ES-I3 (cell line): Measurements from ENCODE around the gene ABCA5.
A peak's percentile ranks its signal among the peaks of the same experiment; 100 is the strongest.

Source experiments
- H3K36me3 ChIP-seq: 2 replicates; pipeline ENCODE4 v1.6.1; 2013; ENCODE audit warnings: mild to moderate bottlenecking, low read length, control low read depth, moderate library complexity; ENCODE audit not compliant: insufficient read depth
- H3K4me1 ChIP-seq: 2 replicates; pipeline ENCODE4 v1.6.1; 2013; ENCODE audit warnings: mild to moderate bottlenecking, control low read depth, low read length; ENCODE audit not compliant: insufficient read depth
- H3K9ac ChIP-seq: 2 replicates; pipeline ENCODE4 v1.6.1; 2013; ENCODE audit warnings: low read depth, mild to moderate bottlenecking, low read length, moderate library complexity
- H3K9me3 ChIP-seq: 2 replicates; pipeline ENCODE4 v1.6.1; 2013; ENCODE audit warnings: mild to moderate bottlenecking, low read length, moderate library complexity; ENCODE audit not compliant: control insufficient read depth, insufficient read depth

ABCA5 gene

DNA sequence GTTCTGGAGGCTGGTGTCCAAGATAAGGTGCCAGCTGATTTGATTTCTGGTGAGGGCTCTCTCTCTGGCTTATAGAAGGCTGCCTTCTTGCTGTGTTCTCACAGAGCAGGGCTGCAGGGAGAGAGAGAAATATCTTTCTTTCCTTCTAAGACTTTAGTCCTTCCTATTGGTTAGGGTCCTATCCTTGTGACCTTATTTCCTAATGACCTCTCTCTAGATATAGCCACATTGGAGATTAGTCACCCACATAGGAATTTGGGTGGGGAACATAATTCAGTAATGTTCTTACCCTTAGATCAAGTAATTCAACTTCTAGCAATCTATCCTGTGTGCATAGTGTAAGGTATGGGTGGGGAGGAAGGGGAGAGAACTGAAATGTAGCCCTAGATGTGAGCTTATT lies 18.0 kb upstream of the ABCA5 start:
- H3K9me3 ChIP-seq = no peaks in the 10 kb centered on the region
- no peaks in the 10 kb centered on the region; the same call in 1 of the 2 replicates for H3K4me1 ChIP-seq
- H3K36me3 ChIP-seq = no peaks in the 10 kb centered on the region
- H3K9ac ChIP-seq = no peak overlapping the region

DNA sequence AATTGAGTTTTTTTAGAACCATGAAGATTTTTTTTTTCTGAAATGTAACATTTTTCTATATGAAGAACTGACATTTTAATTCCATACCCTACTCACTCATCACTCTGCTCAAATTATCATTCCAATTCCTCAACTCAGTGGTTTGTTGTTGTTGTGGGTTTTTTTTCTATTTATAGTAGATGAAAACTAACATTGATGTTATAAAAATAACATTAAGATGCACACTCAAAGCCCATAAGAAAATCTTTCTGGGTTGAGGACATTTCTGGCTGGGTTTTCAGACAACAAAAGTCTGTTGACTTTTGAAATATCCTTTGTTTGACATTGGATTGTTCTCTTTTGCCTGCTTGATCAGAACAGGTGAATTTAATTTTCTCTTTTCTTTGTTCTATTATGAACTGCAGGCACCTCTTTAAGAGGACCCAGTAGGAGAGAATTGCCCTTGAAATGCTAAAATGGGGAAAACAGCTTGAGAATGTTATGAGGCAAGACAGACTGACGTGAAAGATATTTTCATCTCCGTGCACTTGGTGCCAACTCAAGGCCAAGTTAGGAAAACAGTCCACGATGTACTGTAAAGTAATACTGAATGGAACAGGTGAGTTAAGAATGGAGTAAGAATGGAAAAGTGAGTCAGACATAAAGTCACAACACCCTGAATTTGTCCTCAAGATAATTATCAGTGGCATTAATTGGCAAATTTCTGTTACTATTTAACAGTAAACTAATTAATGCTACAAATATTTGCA lies 16.1 kb upstream of the ABCA5 start:
- no peaks in the 10 kb centered on the region for H3K36me3 ChIP-seq
- no peaks in the 10 kb centered on the region for H3K9me3 ChIP-seq
- no peaks in the 10 kb centered on the region; the same call in 1 of the 2 replicates for H3K4me1 ChIP-seq
- no peak overlapping the region for H3K9ac ChIP-seq

DNA sequence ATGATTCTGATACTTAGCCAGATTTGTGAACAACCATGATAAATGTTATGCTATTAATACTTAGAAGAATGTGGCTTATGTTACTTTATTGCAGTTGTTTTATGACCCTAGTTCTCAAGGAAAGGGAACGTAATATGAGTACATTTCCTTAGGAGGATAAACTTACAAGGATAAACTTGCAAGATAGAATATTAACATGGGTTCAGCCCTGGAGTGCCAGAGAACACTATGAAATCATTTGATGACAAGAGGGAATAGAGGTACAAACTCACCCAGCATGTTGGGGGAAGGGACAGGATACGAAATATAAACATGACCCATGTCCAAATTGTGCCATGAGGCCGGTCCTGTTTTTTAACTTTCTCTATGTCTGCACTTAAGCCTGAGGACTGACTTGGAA lies 13.0 kb upstream of the ABCA5 start:
- Histone ChIP-seq H3K36me3 (no peaks in the 10 kb centered on the region), H3K4me1 (no peaks in the 10 kb centered on the region; the same call in 1 of the 2 replicates), H3K9ac (no peak overlapping the region), H3K9me3 (no peaks in the 10 kb centered on the region)

DNA sequence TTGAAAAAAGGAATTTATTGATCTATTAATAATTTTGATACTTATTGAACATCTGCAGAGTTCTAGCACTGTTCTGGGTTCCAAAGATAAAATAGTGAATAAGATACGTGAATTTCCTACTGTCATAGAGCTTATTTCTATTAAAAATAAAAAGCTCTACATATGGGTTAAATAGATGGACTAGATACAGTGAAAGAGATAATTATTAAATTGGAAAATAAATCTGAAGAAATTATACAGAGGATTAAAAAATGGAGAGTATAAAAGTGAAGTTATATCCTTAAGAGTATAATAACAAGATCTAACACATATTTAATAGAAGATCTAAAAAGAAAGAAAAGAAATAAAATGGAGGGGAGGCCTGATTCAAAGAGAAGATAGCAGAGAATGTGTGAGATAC lies 10.1 kb upstream of the ABCA5 start:
- Histone ChIP-seq H3K4me1 (no peaks in the 10 kb centered on the region), H3K9ac (no peak overlapping the region), H3K9me3 (no peaks in the 10 kb centered on the region), H3K36me3 (no peaks in the 10 kb centered on the region)

DNA sequence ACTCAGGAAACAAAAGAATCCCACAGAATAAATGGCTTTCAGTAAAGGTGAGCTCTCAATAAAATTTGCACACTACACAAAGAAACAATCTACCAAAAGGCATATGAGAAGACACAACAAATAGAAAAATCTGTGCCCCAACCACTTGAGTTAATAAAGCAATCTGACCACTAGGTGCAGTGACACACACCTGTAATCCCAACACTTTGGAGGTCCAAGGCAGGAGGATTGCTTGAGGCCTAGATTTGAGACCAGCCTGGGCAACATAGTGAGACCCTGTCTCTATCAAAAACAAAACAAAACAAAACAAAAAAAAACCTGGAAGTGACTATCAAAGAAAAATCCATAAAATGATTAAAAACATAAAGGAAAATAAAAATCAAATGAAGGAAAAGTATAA lies 9.6 kb upstream of the ABCA5 start:
- Histone ChIP-seq H3K36me3 (no peaks in the 10 kb centered on the region), H3K4me1 (no peaks in the 10 kb centered on the region), H3K9me3 (no peaks in the 10 kb centered on the region), H3K9ac (no peak overlapping the region)

DNA sequence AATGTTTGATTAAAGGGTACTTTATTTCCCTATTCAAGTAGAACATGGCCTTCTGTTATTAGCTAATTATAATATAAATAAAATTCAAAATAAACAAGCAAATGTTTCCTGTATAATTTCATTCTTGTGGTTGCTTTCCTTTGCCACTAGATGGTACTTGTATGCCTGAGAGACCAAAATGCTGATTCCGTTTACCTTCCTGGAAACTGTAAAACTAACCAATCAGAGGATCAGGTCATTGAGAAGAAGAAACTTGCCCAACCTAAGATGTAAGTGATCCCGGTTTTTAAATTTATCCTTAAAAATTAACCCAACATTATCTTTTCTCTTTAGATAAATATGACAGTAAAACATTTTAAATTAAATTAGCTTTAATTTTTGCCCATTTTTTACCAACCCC lies 8.1 kb upstream of the ABCA5 start:
- Histone ChIP-seq H3K9me3 (no peaks in the 10 kb centered on the region), H3K9ac (no peak overlapping the region), H3K4me1 (no peaks in the 10 kb centered on the region), H3K36me3 (no peaks in the 10 kb centered on the region)

DNA sequence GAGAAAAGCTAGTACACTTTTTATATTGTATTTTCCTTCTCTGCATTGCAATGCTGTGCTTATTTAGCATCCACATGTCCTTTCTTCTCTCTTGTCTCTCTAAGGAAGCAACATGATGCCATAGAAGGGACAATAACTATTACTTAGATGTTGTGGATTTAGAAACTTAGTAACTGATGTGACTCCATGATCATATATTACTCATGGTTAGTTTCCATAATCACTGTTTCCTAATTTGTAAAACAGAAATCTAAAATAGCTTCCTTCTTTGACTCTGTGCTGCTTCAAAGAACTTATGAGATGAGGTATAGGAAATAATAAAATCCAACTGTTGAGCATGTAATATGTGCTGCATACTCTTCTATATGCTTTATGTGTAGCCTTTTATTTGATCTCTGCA lies 6.6 kb upstream of the ABCA5 start:
- no peaks in the 10 kb centered on the region; the same call in 1 of the 2 replicates for H3K9me3 ChIP-seq
- H3K36me3 ChIP-seq = no peaks in the 10 kb centered on the region
- no peak overlapping the region for H3K9ac ChIP-seq
- no peaks in the 10 kb centered on the region for H3K4me1 ChIP-seq

DNA sequence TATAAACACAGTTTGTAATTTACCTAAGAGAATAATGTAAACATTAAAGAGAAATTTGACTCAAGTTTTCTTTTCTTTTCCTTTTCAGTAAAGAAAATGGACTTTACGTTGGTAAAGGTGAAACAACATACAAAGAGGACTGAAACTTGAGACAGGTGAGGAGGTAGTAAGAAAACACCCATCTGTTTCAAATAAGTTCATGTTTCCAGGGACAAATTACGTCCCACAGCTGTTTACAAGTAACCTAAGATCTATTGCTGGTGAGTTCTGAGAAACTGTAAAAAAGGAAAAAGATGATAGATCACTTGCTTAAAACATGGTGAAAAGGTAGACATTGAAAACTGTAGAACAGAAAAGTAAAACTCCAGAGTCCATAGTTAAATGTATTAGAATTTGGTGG lies 4.8 kb upstream of the ABCA5 start:
- H3K36me3 ChIP-seq = no peaks in the 10 kb centered on the region

DNA sequence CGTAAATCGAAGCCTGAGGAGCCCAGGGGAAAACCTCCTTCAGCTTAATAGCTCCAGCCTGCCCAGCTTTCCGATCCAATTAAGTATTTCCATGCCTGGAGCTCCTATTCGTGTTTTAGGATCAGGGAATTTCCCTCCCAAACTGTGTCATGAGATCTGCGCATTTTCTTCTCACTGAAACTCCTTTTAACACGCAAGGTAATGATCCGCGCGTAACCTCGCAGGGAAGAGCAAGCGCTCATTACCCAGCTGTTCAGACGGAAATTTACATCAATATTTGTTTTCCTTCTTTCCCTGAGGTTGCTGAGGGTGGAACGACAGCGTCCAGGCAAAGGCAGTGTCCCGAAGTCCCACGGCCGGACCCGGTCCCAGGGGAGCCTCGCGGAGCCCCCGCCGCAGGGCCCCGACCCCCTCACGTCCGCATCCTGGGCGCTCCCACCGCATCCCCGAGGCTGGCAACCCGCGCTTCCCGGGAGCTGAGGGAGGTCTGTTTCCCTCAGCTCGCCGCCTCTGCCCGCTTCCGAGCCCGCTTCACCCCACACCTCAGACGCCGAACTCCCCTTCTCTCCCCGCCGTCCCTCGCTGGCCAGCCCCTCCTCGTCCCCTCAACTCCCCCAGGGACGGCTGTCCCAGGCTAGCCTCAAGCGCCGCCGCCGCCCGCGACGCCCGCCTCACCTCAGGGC lies 415 bp downstream of the ABCA5 start:
- Histone ChIP-seq H3K9ac (peak overlapping the region; percentile 81), H3K9me3 (no peaks in the 10 kb centered on the region; the same call in 1 of the 2 replicates), H3K4me1 (no peaks in the 10 kb centered on the region; the same call in 1 of the 2 replicates), H3K36me3 (no peaks in the 10 kb centered on the region)

More for the DNA sequence above, 4.8 kb upstream of the ABCA5 start:
- Histone ChIP-seq H3K9ac (no peak overlapping the region), H3K9me3 (no peaks in the 10 kb centered on the region; the same call in 1 of the 2 replicates), H3K4me1 (no peaks in the 10 kb centered on the region)

DNA sequence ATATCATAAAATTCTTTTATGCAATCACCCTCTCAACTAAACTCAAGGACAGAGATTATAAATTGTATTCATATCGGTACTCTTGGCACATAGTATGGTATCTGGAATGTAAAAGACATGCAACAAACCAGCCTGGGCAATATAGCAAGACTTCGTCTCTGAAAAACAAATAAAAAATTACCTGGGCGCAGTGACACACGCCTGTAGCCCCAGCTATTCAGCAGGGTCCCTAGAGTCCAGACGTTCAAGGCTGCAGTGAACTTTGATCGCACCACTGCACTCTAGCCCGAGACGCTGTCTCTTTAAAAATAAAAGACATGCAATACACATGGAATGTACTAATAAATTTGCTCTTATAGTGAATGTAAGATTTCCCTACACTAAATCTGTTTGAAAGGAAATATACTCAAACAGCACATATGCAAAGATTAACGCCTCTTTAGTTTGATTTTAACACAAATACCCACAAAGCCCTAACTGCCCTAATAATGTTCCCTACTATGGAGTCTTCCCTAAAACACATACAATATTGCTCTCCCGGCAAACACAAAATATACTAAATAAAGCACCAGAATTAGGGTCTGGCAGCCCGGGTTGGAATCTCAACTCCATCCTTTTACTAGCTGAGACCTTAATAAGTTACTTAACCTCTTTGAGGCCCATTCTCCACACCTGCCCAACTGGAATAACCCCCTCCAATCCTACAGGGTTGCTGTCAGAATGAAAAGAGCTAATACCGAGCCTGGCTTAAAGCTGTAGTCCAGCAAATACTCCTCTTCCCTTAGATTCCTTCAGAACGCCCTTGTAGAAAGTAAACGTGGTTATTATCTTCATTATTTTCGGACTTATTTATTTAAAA lies 1.2 kb downstream of the ABCA5 start:
- Histone ChIP-seq H3K36me3 (no peaks in the 10 kb centered on the region), H3K9me3 (no peaks in the 10 kb centered on the region; the same call in 1 of the 2 replicates), H3K4me1 (peaks cover 3% of the 10 kb centered on the region; the same call in 1 of the 2 replicates), H3K9ac (peak overlapping the region; percentile 81; the same call in 1 of the 2 replicates)

DNA sequence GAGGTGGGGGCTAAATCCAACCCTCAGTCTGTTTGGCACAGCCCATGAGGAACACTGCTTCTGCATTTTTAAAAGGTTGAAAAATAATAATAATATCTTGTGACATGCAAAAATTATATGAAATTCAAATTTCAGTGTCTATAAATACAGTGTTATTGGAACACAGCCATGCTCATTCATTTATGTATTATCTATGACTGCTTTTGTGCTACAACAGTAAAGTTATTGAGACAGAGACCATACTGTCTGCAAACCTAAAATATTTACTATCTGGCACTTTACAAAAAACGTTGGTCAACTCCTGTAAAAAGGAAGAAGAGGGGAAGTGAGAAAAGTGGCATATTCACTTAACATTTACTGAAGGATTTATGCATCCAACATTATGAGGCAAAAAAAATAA lies 3.1 kb downstream of the ABCA5 start:
- H3K9me3 ChIP-seq = no peaks in the 10 kb centered on the region; the same call in 1 of the 2 replicates
- no peaks in the 10 kb centered on the region for H3K36me3 ChIP-seq
- H3K9ac ChIP-seq = no peak overlapping the region
- peaks cover 3% of the 10 kb centered on the region; the same call in 1 of the 2 replicates for H3K4me1 ChIP-seq

DNA sequence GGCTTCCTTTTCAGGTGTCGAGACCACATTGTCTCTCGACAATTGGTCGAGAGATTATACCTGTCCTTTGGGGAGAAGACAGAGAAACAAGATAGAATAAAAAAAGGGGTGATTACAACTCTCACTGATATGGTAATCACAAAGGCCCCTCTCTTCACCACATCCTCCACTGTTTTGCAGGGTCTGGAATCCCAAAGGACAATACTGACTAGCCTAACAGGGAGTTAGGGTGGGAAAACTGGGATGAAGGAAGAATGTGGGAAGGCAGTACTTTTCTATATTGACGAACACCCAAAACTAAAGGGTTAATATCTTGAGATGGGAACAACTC lies 6.1 kb downstream of the ABCA5 start:
- no peaks in the 10 kb centered on the region for H3K9me3 ChIP-seq
- no peak overlapping the region for H3K9ac ChIP-seq
- H3K4me1 ChIP-seq = peaks cover 3% of the 10 kb centered on the region; the same call in 1 of the 2 replicates
- no peaks in the 10 kb centered on the region for H3K36me3 ChIP-seq

DNA sequence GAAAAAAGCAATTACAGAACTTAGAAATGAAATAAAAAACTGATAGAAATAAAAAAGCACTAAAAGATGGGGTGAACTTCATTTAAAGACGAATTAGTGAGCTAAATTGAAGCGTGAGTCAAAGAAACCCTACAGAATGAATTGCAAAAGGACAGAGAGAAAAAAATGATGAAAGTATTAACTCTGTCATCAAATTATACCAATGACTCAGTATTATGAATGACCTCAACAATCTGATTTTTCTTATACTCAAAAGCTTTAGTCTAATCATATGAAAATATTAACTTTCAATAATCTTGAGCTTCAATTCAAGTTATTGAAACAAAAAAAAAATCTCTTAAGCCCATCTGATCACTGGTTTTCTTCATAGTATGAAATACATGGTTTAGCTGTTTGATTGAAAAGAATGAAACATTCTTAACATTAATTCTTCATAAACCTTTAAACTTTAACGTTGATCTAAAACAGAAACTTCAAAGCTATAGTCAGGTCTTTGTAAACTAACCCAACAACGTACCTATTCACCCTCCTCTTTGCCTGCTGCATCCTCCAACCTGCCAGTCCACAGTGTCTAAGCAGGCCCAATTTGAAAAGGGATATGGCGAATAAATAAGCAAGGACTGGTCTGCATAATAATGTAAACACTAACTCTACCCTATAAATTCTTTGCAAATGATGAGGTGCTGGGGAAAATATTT lies 6.6 kb downstream of the ABCA5 start:
- Histone ChIP-seq H3K4me1 (peaks cover 3% of the 10 kb centered on the region; the same call in 1 of the 2 replicates), H3K9me3 (no peaks in the 10 kb centered on the region), H3K9ac (no peak overlapping the region), H3K36me3 (no peaks in the 10 kb centered on the region)

DNA sequence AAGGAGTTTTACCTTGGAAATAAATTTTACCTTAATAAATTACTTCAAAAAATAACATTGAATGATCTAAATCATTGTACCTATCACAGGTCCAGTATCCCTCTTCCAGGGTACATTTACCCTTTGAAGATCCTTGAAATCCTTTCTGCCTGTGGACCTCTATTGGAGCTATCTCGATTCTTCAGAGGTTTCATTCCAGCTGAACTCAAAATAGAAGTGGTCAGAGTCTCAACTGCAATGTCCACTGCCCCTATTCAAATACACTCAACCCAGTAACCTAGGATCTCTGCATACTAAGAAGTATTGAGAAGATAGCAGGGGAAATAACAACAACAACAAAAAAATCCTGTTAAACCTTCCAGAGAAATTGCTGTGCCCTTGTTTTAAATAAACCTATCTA lies 9.3 kb downstream of the ABCA5 start:
- Histone ChIP-seq H3K9me3 (no peaks in the 10 kb centered on the region), H3K36me3 (no peaks in the 10 kb centered on the region), H3K9ac (no peak overlapping the region), H3K4me1 (peaks cover 11% of the 10 kb centered on the region)
